ENCODE data around the gene PYGB.
A peak's percentile ranks its signal among the peaks of the same experiment; 100 is the strongest.
"Not testable (repeated sequence)": the region's sequence is repeated elsewhere in the genome, so short reads cannot be mapped to it uniquely, and the experiment has no call there.

Gene PYGB

DNA sequence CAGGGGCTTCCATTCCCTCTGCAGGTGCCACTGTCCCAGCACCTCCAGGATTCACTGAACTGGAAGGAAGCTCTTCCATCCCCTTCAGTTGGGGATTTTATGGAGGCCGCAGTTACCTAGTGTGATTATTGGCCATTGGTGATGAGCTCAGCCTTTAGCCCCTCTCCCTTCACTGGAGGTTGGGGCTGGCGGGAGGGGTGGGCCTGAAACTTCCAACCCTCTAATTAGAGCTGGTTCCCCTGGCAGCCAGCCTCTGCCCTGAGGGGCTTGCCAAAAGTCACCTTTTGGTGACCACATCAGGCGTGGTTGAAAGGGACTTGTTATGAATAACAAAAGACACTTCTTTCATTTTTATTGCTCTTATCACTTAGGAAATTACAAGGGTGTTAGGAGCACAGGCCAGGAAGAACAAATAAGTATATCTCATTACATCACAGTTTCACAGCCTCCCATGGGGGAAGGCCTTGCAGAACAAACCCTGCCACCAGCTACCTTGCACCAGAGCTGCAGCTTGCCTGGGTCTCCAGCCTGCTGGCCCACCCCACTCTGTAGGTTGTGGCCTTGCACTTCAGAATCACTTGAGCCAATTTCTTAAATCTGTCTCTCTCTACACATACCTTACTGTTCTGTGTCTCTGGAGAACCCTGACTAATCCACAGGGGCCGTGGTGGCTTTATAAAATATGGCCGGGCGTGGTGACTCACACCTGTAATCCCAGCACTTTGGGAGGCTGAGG, 5.0 kb downstream of the PYGB start:
- H3K4me1 Mint-ChIP-seq (ENCODE audit: low read depth in 2 of 2), result peaks cover 29 to 37% of the 10 kb centered on the region in 2 donors
- no peaks in the 10 kb centered on the region for H3K27me3 Mint-ChIP-seq
- H3K4me3 Mint-ChIP-seq, result no peak overlapping the region

DNA sequence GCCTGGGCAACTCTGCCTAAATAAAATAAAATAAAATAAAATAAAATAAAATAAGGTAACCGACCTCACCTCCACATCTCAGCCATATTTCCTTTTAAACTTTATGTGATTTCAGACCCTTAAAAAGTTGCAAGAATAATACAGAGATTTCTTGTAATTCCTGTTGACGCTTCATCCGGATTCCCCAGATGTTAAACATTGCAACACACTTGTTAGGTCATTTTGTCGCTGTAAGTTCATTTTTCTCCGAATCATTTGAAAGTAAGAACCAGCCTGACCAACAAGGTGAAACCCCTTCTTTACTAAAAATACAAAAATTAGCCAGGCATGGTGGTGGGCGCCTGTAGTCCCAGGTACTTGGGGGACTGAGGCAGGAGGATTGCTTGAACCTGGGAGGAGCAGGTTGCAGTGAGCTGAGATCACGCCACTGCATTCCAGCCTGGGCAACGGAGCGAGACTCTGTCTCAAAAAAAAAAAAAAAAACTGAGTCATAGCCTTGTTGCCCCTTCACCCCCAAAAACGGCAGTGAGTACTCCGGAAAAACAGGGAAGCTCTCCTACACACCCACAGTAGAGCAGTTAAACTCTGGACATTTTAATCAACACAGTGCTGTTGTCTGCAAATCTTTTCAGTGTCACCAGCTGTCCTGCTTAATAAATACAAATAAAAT, 5.9 kb downstream of the PYGB start:
- Mint-ChIP-seq H3K4me1 (ENCODE audit: low read depth in 2 of 2) (peaks cover 31 to 36% of the 10 kb centered on the region in 2 donors), H3K36me3 (ENCODE audit: insufficient read depth) (no peaks in the 10 kb centered on the region), H3K27ac (no peak overlapping the region), H3K9me3 (no peaks in the 10 kb centered on the region), H3K4me3 (no peak overlapping the region), H3K27me3 (no peaks in the 10 kb centered on the region)
- ATAC-seq (replicated peaks) (no peak), DNase-seq (no peak)

More for the DNA sequence above, 5.0 kb downstream of the PYGB start:
- Mint-ChIP-seq H3K27ac (no peak overlapping the region), H3K36me3 (ENCODE audit: insufficient read depth) (peaks cover 2% of the 10 kb centered on the region), H3K9me3 (no peaks in the 10 kb centered on the region)
- ATAC-seq (replicated peaks) (no peak), DNase-seq (no peak)

DNA sequence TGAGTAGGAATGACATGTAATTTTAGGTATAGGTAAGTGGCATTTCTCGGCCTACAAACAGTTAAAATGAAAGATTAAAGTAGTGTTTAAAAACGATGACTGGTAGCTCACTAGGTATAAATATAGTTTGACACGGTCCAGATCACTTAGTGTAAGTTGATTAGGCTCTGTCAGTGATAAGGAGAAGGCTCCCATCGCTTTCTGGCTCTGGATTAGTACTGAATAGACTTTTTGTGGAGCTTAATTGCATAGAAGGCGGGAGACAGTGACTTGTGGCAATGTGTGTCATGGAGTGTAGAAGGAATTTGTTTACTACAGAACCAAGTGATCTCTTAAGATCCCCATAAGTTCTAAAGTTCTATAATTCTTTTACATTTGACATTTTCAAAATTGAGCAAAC, 6.7 kb downstream of the PYGB start:
- no peak overlapping the region for H3K27ac Mint-ChIP-seq
- no peak for DNase-seq

DNA sequence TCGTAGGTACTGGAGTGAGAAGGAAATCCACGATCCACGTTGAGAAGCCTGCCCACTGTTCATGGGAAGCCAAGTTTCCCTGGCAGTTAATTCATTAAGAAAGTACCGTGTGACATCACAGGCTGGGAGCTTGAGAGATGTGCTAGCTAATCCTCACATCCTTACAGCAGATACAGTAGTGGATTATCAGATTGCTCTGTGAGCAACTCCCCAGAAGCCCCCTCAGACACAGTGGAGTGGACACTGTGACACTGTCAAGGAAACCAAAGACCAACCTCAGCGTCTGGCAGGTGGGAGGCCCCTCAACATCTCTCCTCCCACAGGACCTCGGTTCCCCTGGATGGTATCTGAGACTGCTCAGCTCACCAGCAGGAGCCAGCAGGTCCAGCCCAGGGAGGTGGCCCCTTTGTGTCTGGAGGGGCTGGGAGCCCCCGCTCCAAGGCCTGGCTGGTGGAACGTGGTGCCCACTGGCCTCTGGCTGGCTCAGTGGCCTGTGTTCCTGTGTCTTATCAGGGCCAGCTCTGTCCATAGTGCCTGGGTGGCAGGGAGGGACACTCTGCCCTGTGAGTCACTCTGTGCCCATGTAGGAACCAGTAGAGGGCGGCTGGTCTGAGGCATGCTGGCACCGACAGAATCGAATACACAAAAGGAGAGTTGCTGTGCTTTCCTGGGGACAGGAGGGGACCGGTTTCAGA, 7.2 kb downstream of the PYGB start:
- Mint-ChIP-seq H3K36me3 (ENCODE audit: insufficient read depth) (peaks cover 2% of the 10 kb centered on the region), H3K9me3 (no peaks in the 10 kb centered on the region), H3K27me3 (no peaks in the 10 kb centered on the region), H3K4me3 (no peak overlapping the region), H3K4me1 (ENCODE audit: low read depth in 2 of 2) (peaks cover 24 to 26% of the 10 kb centered on the region in 2 donors), H3K27ac (no peak overlapping the region)
- DNase-seq, result no peak
- ATAC-seq (replicated peaks), result no peak

More for the DNA sequence above, 6.7 kb downstream of the PYGB start:
- H3K9me3 Mint-ChIP-seq, result no peaks in the 10 kb centered on the region
- ATAC-seq (replicated peaks), result no peak
- H3K4me1 Mint-ChIP-seq (ENCODE audit: low read depth in 2 of 2), result peaks cover 25 to 27% of the 10 kb centered on the region in 2 donors
- peaks cover 2% of the 10 kb centered on the region for H3K36me3 Mint-ChIP-seq (ENCODE audit: insufficient read depth)
- H3K27me3 Mint-ChIP-seq, result no peaks in the 10 kb centered on the region
- H3K4me3 Mint-ChIP-seq, result no peak overlapping the region

DNA sequence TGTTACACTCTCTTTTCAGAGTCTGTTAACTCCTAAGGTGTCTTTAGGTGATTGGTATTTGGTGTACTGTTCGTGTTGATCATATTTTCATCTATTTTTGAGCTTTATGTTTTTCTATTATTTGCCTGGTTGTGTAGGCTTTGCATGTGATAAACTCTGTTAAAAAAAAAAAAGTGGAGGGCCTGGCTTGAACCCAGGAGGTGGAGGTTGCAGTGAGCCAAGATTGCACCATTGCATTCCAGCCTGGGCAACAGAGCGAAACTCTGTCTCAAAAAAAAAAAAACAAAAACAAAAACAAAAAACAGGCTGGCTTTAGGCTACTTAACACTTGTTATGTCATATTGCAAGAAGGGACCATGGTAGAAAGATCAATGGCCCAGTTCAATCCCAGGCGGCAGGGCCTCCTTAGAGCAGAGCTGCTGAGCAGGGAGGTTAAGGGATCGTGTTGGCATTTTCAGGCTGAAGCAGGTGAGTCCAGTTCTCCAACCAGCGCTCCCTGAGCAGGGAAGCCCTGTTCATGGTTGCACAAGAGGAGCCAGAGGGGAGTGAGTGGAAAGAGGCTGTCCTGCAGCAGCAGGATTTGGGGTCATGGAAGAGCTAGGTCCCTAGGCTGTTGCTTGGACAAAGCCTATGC, 8.5 kb downstream of the PYGB start:
- Mint-ChIP-seq H3K4me1 (ENCODE audit: low read depth in 2 of 2) (peaks cover 16 to 20% of the 10 kb centered on the region in 2 donors), H3K27ac (peak overlapping the region in 1 of 2 donors; percentile 64), H3K27me3 (no peaks in the 10 kb centered on the region), H3K4me3 (no peak overlapping the region), H3K36me3 (ENCODE audit: insufficient read depth) (peaks cover 2% of the 10 kb centered on the region), H3K9me3 (no peaks in the 10 kb centered on the region)
- no peak for DNase-seq
- ATAC-seq (replicated peaks), result no peak

DNA sequence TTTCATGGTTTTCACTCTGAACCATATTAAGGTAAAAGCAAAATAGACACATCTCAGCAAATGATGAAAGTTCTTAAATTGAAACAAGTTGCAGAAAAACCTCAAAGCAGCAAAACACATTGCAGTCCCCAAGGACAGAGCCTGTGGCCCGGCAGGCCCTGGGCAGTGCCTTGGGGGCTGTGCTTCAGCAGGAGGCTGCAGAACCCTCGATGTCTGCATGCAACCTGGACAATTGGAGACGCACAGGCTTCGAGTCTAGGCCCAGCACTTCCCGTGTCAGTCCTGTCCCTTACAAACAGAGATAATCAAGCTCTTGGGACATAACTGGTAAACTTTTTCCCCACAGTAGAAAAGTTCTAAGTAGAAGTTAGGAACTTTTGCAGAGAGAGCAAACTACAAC, 9.2 kb downstream of the PYGB start:
- Mint-ChIP-seq H3K27ac (peak overlapping the region; percentile 32 to 63), H3K27me3 (no peaks in the 10 kb centered on the region), H3K4me3 (no peak overlapping the region), H3K9me3 (no peaks in the 10 kb centered on the region), H3K4me1 (ENCODE audit: low read depth in 2 of 2) (peaks cover 13 to 19% of the 10 kb centered on the region in 2 donors), H3K36me3 (ENCODE audit: insufficient read depth) (peaks cover 2% of the 10 kb centered on the region)
- DNase-seq, result no peak
- ATAC-seq (replicated peaks), result no peak

DNA sequence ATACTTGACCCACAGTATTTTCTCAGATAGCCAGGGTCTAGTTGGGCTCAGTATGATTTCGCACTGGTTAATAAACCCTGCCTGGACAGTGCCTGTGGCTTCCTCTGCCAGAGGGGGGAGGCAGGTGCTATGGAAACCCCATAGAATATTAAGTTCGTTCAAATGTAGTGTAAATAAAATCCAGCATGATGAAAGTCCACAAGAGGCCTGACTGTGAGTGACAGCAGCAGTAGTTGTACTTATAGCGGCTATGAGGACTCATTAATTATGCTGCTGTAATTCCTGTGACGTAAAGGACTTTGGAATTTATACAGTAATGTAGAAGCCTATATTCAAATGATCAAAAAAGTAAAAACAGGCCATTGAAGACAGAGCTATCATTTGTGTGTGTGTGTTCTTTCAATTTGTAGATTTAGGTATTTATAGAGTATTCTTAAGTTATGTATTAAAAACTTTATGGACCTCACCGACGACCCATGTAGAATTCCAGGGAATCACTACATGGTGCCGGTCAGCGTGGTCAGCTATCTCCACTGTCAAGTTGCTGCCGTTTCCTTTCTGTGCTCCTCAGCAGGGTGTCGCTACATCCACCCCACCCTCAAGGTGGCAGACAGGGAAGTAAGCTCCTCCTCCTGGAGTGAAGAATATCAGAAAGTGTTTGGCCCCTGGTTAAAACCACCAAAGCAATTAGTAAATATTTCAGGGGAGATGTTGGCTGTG, 10.0 kb downstream of the PYGB start:
- DNase-seq (no peak), ATAC-seq (replicated peaks) (no peak)
- Mint-ChIP-seq H3K9me3 (no peaks in the 10 kb centered on the region), H3K27ac (no peak overlapping the region), H3K4me3 (no peak overlapping the region), H3K27me3 (no peaks in the 10 kb centered on the region), H3K36me3 (ENCODE audit: insufficient read depth) (peaks cover 2% of the 10 kb centered on the region), H3K4me1 (ENCODE audit: low read depth in 2 of 2) (peaks cover 9 to 13% of the 10 kb centered on the region in 2 donors)

DNA sequence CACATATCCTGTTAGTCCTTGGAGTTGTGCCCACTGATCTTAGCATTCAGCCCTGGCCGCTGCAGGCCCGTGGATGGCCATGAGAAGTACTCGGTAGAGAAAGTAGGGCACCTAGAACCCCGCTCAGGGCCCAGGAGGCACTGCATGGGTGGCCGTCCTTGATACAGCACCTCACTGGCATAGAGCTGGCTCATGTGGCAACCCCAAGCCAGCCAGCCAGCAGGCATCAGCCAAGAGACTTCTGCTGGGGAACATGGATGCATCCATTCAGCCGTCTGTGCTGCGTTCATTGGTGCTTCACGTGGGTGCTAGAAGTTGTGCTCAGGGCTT, 10.6 kb downstream of the PYGB start:
- peaks cover 9 to 12% of the 10 kb centered on the region in 2 donors for H3K4me1 Mint-ChIP-seq (ENCODE audit: low read depth in 2 of 2)
- H3K4me3 Mint-ChIP-seq, result no peak overlapping the region
- ATAC-seq (replicated peaks) (no peak), DNase-seq (no peak)
- no peaks in the 10 kb centered on the region for H3K27me3 Mint-ChIP-seq
- no peak overlapping the region for H3K27ac Mint-ChIP-seq
- H3K9me3 Mint-ChIP-seq, result no peaks in the 10 kb centered on the region
- H3K36me3 Mint-ChIP-seq (ENCODE audit: insufficient read depth), result peaks cover 2% of the 10 kb centered on the region

DNA sequence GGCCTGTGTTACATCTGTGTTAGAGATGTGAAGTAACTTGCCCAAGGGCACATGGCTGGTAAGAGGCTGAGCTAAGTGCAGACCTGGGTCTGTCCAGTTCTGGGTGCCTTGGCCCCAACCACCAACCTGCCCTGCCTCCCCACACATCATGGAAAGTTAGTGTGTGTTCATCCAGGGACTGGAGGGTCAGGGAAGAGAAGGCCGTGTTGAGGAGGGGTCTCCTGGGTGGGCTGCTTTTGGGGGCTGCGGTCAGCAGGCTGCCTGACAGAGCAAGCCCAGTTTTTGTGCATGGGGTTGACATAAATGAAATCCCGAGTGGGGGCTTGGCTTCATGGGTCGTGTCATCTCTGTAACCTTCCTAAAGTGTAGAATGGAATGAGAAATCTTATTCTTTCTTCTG, 10.9 kb downstream of the PYGB start:
- Mint-ChIP-seq H3K27ac (no peak overlapping the region), H3K36me3 (ENCODE audit: insufficient read depth) (peaks cover 2% of the 10 kb centered on the region), H3K9me3 (no peaks in the 10 kb centered on the region), H3K4me1 (ENCODE audit: low read depth in 2 of 2) (peaks cover 9 to 12% of the 10 kb centered on the region in 2 donors), H3K27me3 (no peaks in the 10 kb centered on the region), H3K4me3 (no peak overlapping the region)
- ATAC-seq (replicated peaks) (no peak), DNase-seq (no peak)

DNA sequence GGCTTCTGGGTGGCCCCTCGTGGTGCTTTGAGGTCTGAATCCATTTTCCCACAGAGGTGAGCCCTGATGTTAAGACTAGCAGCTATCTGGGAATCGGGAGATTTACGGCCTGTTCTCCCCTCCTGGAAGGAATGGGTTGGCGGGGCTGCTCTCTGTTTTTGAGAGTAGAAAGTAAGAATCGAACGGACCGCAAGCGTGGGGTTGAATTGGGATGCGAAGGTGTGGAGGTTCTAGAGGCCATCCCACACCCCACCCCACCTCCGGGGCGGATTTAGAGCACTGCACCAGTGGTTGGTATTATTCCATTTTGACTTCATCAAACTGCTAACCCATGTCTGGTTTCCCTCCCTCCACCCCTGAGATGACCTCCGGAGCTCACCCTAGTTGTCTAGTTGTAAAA, 11.5 kb downstream of the PYGB start:
- Mint-ChIP-seq H3K36me3 (ENCODE audit: insufficient read depth) (peaks cover 2% of the 10 kb centered on the region), H3K27me3 (no peaks in the 10 kb centered on the region), H3K9me3 (no peaks in the 10 kb centered on the region), H3K27ac (no peak overlapping the region), H3K4me1 (ENCODE audit: low read depth in 2 of 2) (peaks cover 8 to 12% of the 10 kb centered on the region in 2 donors), H3K4me3 (no peak overlapping the region)
- no peak for ATAC-seq (replicated peaks)
- DNase-seq, result no peak

DNA sequence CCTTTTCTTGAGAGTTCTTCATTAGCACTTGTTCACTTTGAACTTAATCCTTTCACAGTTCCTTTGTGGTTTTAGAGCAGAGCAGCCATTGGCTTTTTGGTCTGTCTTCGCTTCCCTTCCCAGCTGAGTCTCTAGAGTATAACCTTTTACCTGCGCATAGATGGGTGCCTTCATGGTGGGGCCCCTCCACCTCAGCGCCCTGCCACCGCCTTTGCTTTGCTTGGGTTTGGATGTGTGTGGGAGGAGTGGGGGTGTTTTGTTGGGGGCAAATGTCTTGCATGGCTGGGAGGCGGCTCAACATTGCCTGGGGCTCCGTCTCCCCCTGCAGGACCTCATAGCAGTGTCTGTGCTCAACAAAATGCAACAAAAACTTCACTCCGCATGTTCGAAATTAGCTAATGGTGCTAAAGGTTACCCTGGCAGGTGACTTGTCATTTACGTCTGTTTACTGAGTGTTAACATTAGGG, 11.9 kb downstream of the PYGB start:
- Mint-ChIP-seq H3K4me3 (no peak overlapping the region), H3K27ac (no peak overlapping the region), H3K4me1 (ENCODE audit: low read depth in 2 of 2) (peaks cover 4 to 12% of the 10 kb centered on the region in 2 donors), H3K27me3 (no peaks in the 10 kb centered on the region), H3K36me3 (ENCODE audit: insufficient read depth) (peaks cover 2% of the 10 kb centered on the region), H3K9me3 (no peaks in the 10 kb centered on the region)
- DNase-seq (no peak), ATAC-seq (replicated peaks) (no peak)

DNA sequence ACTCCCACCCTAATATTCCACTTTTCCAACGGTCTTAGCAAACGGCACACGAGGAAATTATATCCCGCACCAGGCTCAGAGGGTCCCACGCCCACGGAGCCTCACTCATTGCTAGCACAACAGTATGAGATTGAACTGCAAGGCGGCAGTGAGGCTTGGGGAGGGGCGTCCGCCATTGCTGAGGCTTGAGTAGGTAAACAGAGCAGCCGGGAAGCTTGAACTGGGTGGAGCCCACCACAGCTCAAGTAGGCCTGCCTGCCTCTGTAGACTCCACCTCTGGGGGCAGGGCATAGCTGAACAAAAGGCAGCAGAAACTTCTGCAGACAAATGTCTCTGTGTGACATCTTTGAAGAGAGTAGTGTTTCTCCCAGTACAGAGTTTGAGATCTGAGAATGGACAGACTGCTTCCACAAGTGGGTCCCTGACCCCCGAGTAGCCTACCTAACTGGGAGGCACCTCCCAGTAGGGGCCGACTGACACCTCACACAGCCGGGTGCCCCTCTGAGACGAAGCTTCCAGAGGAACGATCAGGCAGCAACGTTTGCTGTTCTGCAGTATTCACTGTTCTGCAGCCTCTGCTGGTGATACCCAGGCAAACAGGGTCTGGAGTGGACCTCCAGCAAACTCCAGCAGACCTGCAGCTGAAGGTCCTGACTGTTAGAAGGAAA, 13.0 kb downstream of the PYGB start:
- not testable (repeated sequence) for H3K4me3 Mint-ChIP-seq; H3K9me3 Mint-ChIP-seq; ATAC-seq (replicated peaks); H3K4me1 Mint-ChIP-seq (ENCODE audit: low read depth in 2 of 2); H3K36me3 Mint-ChIP-seq (ENCODE audit: insufficient read depth); DNase-seq; H3K27me3 Mint-ChIP-seq; H3K27ac Mint-ChIP-seq

Measured in effector memory CD8-positive, alpha-beta T cell (primary cell).